Measurements from ENCODE around the gene BNIP3.
A peak's percentile ranks its signal among the peaks of the same experiment; 100 is the strongest.

BNIP3 gene

GRCh38 chr10:131934769-131935168, 47.0 kb downstream of the BNIP3 start:
- Histone ChIP-seq H3K36me3 (ENCODE audit: insufficient read depth, low read length) (peaks cover 27% of the 10 kb centered on the region), H3K9me3 (replicated peaks; ENCODE audit: low read length) (no peaks in the 10 kb centered on the region), H3K27me3 (ENCODE audit: control insufficient read depth, insufficient read depth, low read length) (no peaks in the 10 kb centered on the region), H3K4me2 (ENCODE audit: low read length) (no peak overlapping the region), H3K4me1 (ENCODE audit: control insufficient read depth, insufficient read depth, low read length) (peaks cover 35% of the 10 kb centered on the region), H3K9ac (ENCODE audit: low read depth, low read length) (no peak overlapping the region), H3K4me3 (ENCODE audit: low read length) (no peak overlapping the region)

GRCh38 chr10:131933696-131934086, 48.0 kb downstream of the BNIP3 start:
- Histone ChIP-seq H3K4me3 (ENCODE audit: low read length) (no peak overlapping the region), H3K4me2 (ENCODE audit: low read length) (no peak overlapping the region), H3K36me3 (ENCODE audit: insufficient read depth, low read length) (peaks cover 25% of the 10 kb centered on the region), H3K27me3 (ENCODE audit: control insufficient read depth, insufficient read depth, low read length) (no peaks in the 10 kb centered on the region), H3K9ac (ENCODE audit: low read depth, low read length) (no peak overlapping the region), H3K9me3 (replicated peaks; ENCODE audit: low read length) (no peaks in the 10 kb centered on the region), H3K4me1 (ENCODE audit: control insufficient read depth, insufficient read depth, low read length) (peaks cover 44% of the 10 kb centered on the region)

DNA sequence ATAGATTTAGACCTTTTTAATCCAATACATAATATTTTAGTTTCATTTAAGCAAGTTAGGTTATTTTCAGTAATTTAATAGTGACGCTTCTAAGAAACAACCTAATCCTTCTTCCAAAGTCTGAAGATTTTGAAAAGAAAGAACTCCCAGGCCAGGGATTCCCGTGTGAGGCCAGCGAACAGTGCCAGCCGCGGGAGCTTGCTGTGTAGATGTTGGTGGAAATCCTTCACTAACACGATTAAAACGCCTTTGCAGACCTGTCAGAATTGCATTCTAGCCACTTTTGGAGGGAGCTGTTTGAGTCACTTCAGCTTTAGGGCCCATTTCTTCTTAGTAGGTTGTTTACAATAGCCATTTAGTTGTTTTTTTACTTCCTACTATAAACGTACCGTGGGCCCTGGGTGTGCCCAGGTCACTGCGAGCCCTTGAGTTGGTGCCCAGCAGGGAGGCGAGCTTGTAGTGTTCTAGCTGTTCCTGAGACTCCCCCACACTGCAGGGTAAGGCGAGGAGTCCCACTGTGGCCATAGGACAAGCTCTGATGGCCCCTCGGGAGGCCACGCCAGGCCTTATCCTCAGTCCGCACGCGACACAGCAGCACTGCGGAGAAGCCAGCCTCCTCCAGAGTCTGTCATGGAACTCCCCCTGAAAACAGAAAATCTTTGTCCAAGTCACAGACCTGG, 48.6 kb downstream of the BNIP3 start:
- Histone ChIP-seq H3K9ac (ENCODE audit: low read depth, low read length) (no peak overlapping the region), H3K4me1 (ENCODE audit: control insufficient read depth, insufficient read depth, low read length) (peaks cover 50% of the 10 kb centered on the region), H3K4me3 (ENCODE audit: low read length) (no peak overlapping the region), H3K9me3 (replicated peaks; ENCODE audit: low read length) (no peaks in the 10 kb centered on the region), H3K27me3 (ENCODE audit: control insufficient read depth, insufficient read depth, low read length) (no peaks in the 10 kb centered on the region), H3K4me2 (ENCODE audit: low read length) (peak overlapping the region; percentile 25), H3K36me3 (ENCODE audit: insufficient read depth, low read length) (peaks cover 20% of the 10 kb centered on the region)

DNA sequence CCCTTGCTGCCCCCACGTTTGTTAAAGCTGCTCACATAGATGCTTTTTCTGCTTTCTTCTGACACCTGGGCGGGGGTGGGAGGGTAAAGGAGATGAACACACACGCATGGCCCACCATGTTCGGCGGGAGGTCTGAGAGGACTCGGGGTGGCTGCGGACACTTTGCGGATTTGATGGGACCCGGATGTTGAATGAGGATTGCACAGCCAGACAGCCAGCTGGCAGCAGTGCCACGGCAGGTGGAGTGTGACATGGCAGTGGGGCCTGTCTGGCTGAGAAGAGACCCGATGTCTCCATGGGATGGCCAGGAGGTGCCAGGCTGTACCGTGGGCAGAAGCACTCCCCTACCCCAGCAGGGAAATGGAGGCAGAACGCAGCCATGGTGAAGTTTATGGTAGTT, 49.7 kb downstream of the BNIP3 start:
- Histone ChIP-seq H3K4me1 (ENCODE audit: control insufficient read depth, insufficient read depth, low read length) (peaks cover 53% of the 10 kb centered on the region), H3K9me3 (replicated peaks; ENCODE audit: low read length) (no peaks in the 10 kb centered on the region), H3K9ac (ENCODE audit: low read depth, low read length) (no peak overlapping the region), H3K27me3 (ENCODE audit: control insufficient read depth, insufficient read depth, low read length) (no peaks in the 10 kb centered on the region), H3K4me2 (ENCODE audit: low read length) (no peak overlapping the region), H3K4me3 (ENCODE audit: low read length) (no peak overlapping the region), H3K36me3 (ENCODE audit: insufficient read depth, low read length) (peaks cover 11% of the 10 kb centered on the region)

GRCh38 chr10:131930586-131931330, 51.0 kb downstream of the BNIP3 start:
- no peak overlapping the region for H3K9ac ChIP-seq (ENCODE audit: low read depth, low read length)
- H3K4me2 ChIP-seq (ENCODE audit: low read length) = no peak overlapping the region
- H3K9me3 ChIP-seq (replicated peaks; ENCODE audit: low read length) = no peaks in the 10 kb centered on the region
- peaks cover 4% of the 10 kb centered on the region for H3K36me3 ChIP-seq (ENCODE audit: insufficient read depth, low read length)
- no peak overlapping the region for H3K4me3 ChIP-seq (ENCODE audit: low read length)
- H3K4me1 ChIP-seq (ENCODE audit: control insufficient read depth, insufficient read depth, low read length) = peaks cover 53% of the 10 kb centered on the region
- no peaks in the 10 kb centered on the region for H3K27me3 ChIP-seq (ENCODE audit: control insufficient read depth, insufficient read depth, low read length)

GRCh38 chr10:131930150-131930549, 51.6 kb downstream of the BNIP3 start:
- H3K27me3 ChIP-seq (ENCODE audit: control insufficient read depth, insufficient read depth, low read length) = no peaks in the 10 kb centered on the region
- H3K36me3 ChIP-seq (ENCODE audit: insufficient read depth, low read length) = peaks cover 4% of the 10 kb centered on the region
- no peak overlapping the region for H3K4me2 ChIP-seq (ENCODE audit: low read length)
- no peaks in the 10 kb centered on the region for H3K9me3 ChIP-seq (replicated peaks; ENCODE audit: low read length)
- H3K4me3 ChIP-seq (ENCODE audit: low read length) = no peak overlapping the region
- peaks cover 53% of the 10 kb centered on the region for H3K4me1 ChIP-seq (ENCODE audit: control insufficient read depth, insufficient read depth, low read length)
- H3K9ac ChIP-seq (ENCODE audit: low read depth, low read length) = no peak overlapping the region

DNA sequence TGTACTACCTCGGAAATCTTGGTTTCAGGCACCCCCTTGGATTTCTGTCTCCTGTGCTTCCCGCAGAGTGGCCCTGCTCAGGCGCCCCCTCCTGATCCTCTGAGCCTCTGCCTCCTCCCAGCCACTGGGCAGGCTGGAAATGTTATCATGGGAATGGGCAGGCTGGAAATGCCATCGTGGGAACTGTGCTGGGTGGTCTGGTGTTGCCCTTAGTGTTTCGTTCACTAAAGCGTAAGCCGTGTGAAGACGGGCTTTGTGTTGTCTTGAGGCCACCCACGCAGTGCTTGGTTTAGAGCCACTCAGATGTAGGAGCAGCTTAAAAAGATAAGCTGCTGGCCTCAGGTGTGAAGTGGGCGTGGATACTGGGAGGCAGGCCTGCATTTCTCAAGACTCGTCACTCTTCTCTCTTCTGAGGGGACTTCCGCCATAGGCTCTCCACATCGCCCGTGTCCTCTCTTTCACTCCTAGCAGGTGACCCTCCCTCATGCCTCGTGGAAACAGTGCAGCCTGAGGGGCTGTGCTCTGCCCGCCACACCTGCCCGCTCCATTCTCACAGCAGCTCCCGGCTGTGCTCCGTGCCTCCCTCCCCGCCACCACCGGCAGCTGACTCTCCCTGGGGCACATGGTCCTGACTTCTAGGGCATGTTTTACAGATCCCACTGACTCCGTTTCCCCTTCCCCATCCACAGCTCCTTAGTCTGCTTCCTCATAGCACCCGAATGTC, 52.4 kb downstream of the BNIP3 start:
- no peaks in the 10 kb centered on the region for H3K27me3 ChIP-seq (ENCODE audit: control insufficient read depth, insufficient read depth, low read length)
- peak overlapping the region; percentile 36 for H3K4me2 ChIP-seq (ENCODE audit: low read length)
- H3K4me3 ChIP-seq (ENCODE audit: low read length) = no peak overlapping the region
- peaks cover 2% of the 10 kb centered on the region for H3K36me3 ChIP-seq (ENCODE audit: insufficient read depth, low read length)
- H3K4me1 ChIP-seq (ENCODE audit: control insufficient read depth, insufficient read depth, low read length) = peaks cover 53% of the 10 kb centered on the region
- no peaks in the 10 kb centered on the region for H3K9me3 ChIP-seq (replicated peaks; ENCODE audit: low read length)
- no peak overlapping the region for H3K9ac ChIP-seq (ENCODE audit: low read depth, low read length)

DNA sequence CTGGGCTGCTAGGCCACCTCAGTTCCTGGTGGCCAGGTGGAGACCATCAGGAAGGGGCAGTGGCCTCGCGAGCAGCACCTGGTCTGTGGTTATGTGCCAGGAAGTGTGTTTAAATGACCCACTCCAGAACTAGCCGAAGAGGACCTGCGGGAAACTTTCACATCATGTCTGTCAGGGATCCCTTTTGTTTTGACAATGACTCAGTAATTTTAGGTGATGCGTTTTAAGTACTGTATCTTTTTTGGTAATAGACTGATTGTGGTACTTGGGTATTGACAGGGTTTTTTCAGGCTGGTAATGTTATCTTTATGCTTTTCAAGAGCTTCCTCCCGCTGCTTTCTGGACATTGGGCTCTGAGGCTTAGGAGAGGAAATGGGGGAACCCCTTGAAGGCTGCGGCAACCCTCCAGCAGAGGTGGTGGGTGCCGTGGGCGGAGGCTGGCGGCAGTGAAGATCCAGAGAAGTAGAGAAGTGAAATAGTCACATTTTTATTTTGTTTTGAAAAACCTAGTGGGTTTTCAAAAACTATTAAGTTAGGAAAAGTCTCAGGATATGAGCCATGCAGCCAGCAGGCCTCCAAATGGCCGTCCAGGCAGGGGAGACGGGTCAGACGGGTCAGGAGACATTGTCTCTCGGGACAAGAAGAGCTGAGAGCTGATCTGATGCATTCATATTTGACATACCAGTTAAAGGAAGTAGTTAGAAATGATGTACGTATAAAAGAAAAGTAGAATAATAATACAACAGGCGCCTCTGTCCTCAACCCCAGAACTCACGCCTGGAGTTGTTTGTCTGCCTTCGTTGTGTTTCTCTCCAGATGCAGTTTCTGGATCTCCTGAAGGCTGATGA, 53.3 kb downstream of the BNIP3 start:
- Histone ChIP-seq H3K4me2 (ENCODE audit: low read length) (peak overlapping the region; percentile 36), H3K27me3 (ENCODE audit: control insufficient read depth, insufficient read depth, low read length) (no peaks in the 10 kb centered on the region), H3K4me1 (ENCODE audit: control insufficient read depth, insufficient read depth, low read length) (peaks cover 51% of the 10 kb centered on the region), H3K36me3 (ENCODE audit: insufficient read depth, low read length) (no peaks in the 10 kb centered on the region), H3K9me3 (replicated peaks; ENCODE audit: low read length) (no peaks in the 10 kb centered on the region), H3K4me3 (ENCODE audit: low read length) (no peak overlapping the region), H3K9ac (ENCODE audit: low read depth, low read length) (peak overlapping the region; percentile 28)

DNA sequence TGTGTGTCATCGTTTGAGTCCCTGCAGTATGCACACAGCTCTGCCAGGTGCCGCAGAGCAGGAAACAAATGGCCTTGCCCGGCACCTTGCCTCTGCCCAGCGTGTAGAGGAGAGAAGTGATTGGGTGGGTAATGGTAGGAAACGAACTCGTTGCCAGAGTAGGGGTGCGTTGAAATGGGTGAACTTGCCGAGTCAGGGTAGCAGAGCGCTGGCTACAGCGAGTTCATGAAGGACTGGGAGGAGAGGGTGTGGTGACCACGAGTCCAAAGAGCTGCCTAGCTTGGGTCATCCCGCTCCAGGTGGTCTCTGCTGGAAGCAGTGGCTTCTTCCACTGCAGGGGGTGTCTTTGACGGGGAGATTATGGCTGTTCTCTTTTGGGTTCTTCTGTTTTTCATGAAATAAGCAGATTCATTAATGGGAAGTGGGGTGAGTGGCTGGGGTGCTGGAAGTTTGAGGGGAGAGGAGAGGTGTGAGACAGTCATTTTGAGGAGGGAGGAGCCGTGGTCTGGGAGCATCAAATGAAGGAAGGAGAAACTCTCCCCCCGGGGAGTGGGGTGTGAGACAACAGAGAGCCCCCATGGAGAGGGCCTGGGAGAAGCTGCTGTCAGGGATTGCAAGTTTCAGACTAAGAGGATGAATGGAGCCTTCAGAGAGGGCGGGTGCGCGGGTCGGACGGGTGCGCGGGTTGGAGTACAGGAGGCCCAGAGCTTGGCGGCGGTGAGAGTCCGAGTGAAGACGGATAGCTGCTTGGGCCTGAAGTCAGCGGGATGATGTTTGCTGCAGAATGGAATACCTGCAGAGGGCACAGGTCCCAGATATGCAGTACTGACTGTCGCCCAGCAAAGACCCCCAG, 54.8 kb downstream of the BNIP3 start:
- H3K27me3 ChIP-seq (ENCODE audit: control insufficient read depth, insufficient read depth, low read length) = no peaks in the 10 kb centered on the region
- no peak overlapping the region for H3K4me2 ChIP-seq (ENCODE audit: low read length)
- no peak overlapping the region for H3K4me3 ChIP-seq (ENCODE audit: low read length)
- no peaks in the 10 kb centered on the region for H3K36me3 ChIP-seq (ENCODE audit: insufficient read depth, low read length)
- peaks cover 37% of the 10 kb centered on the region for H3K4me1 ChIP-seq (ENCODE audit: control insufficient read depth, insufficient read depth, low read length)
- no peak overlapping the region for H3K9ac ChIP-seq (ENCODE audit: low read depth, low read length)
- no peaks in the 10 kb centered on the region for H3K9me3 ChIP-seq (replicated peaks; ENCODE audit: low read length)

GRCh38 chr10:131926253-131926652, 55.5 kb downstream of the BNIP3 start:
- Histone ChIP-seq H3K36me3 (ENCODE audit: insufficient read depth, low read length) (no peaks in the 10 kb centered on the region), H3K4me3 (ENCODE audit: low read length) (no peak overlapping the region), H3K9ac (ENCODE audit: low read depth, low read length) (no peak overlapping the region), H3K9me3 (replicated peaks; ENCODE audit: low read length) (no peaks in the 10 kb centered on the region), H3K4me1 (ENCODE audit: control insufficient read depth, insufficient read depth, low read length) (peaks cover 31% of the 10 kb centered on the region), H3K27me3 (ENCODE audit: control insufficient read depth, insufficient read depth, low read length) (no peaks in the 10 kb centered on the region), H3K4me2 (ENCODE audit: low read length) (no peak overlapping the region)
